Skeletal muscle cell (primary cell): ENCODE measurements around the gene PIGW.

Experiments
- DNase-seq: peaks from one replicate; pipeline ENCODE4 v3.0.0-alpha.2; 2010; ENCODE audit warnings: low read depth
- H3K4me3 ChIP-seq: 2 replicates; pipeline ENCODE4 v1.5.1; 2011; ENCODE audit warnings: low read depth, mild to moderate bottlenecking, control low read depth, low read length, moderate library complexity

The PIGW gene

GRCh38 chr17:36544044-36544306 lies 9.2 kb downstream of the PIGW start:
- peak overlapping the region; percentile 96 for H3K4me3 ChIP-seq
- peak; percentile 4 for DNase-seq

- peak within 1 kb of the TSS; percentile 96 for H3K4me3 ChIP-seq
- DNase-seq = peak; percentile 71
Observed at GRCh38 chr17:36544307-36545076, 9.7 kb downstream of the PIGW start, which contains the start of gene GGNBP2. GGNBP2 (plus strand) TSS chr17:36544919; CDS start chr17:36545725, 806 bp downstream.

GRCh38 chr17:36545077-36545464 lies 10.3 kb downstream of the PIGW start:
- DNase-seq = no peak
- peak overlapping the region; percentile 96 for H3K4me3 ChIP-seq

- H3K4me3 ChIP-seq = peak overlapping the region; percentile 96
- peak; percentile 95 for DNase-seq
Observed at GRCh38 chr17:36545465-36546417, 11.0 kb downstream of the PIGW start.

GRCh38 chr17:36546418-36547093 lies 11.8 kb downstream of the PIGW start:
- no peak for DNase-seq

GRCh38 chr17:36547776-36548175 lies 13.0 kb downstream of the PIGW start:
- DNase-seq = no peak
- peak overlapping the region; percentile 96 for H3K4me3 ChIP-seq

More at GRCh38 chr17:36546418-36547093, 11.8 kb downstream of the PIGW start:
- H3K4me3 ChIP-seq = peak overlapping the region; percentile 96

- no peak overlapping the region for H3K4me3 ChIP-seq
- DNase-seq = no peak
Observed at GRCh38 chr17:36550491-36551417, 16.0 kb downstream of the PIGW start.

GRCh38 chr17:36553459-36553858 lies 18.7 kb downstream of the PIGW start:
- no peak overlapping the region for H3K4me3 ChIP-seq
- DNase-seq = no peak

- DNase-seq = no peak
- H3K4me3 ChIP-seq = no peak overlapping the region
Observed at GRCh38 chr17:36566081-36566480, 31.3 kb downstream of the PIGW start.

- no peak overlapping the region for H3K4me3 ChIP-seq
- DNase-seq = no peak
Observed at GRCh38 chr17:36575028-36575427, 40.2 kb downstream of the PIGW start.

GRCh38 chr17:36576793-36577192 lies 42.0 kb downstream of the PIGW start:
- no peak overlapping the region for H3K4me3 ChIP-seq
- no peak for DNase-seq

GRCh38 chr17:36578671-36579070 lies 43.9 kb downstream of the PIGW start:
- DNase-seq = no peak
- no peak overlapping the region for H3K4me3 ChIP-seq

GRCh38 chr17:36583787-36584186 lies 49.0 kb downstream of the PIGW start:
- H3K4me3 ChIP-seq = no peak overlapping the region
- no peak for DNase-seq

GRCh38 chr17:36586138-36586537 lies 51.4 kb downstream of the PIGW start:
- no peak overlapping the region for H3K4me3 ChIP-seq

More at GRCh38 chr17:36586138-36586537, 51.4 kb downstream of the PIGW start:
- DNase-seq = no peak
